ENCODE measurements around the gene COL11A1. TPM values are rescaled to one million over a fixed set of nuclear protein-coding genes. Genes with fewer than 3 reads are reported as not detected.

COL11A1 gene
- total RNA-seq, 6 experiments from 2014 or later: 0.31 TPM; not detected in 5

- intact Hi-C loops (cut with DNase I): no loop called here
- ATAC-seq (no peak), DNase-seq (no peak)
- H3K4me3 ChIP-seq: no peak overlapping the region
- no peaks in the 10 kb centered on the region for H3K27me3 ChIP-seq
- no peaks in the 10 kb centered on the region for H3K36me3 ChIP-seq
- H3K9me3 ChIP-seq: no peaks in the 10 kb centered on the region
- TF ChIP-seq CTCF (IDR thresholded peaks at IDR 0.05) (no peak), POLR2A (IDR thresholded peaks at IDR 0.05) (no peak)
- 29% methylated on average over 2 of the region's 2 CpGs for WGBS (ENCODE audit: insufficient coverage, low coverage, low lambda C conversion rate, missing lambda C conversion rate)
- H3K27ac ChIP-seq: no peak overlapping the region
- no peaks in the 10 kb centered on the region for H3K4me1 ChIP-seq
Measured at GRCh38 chr1:103084181-103084580, 24.1 kb downstream of the COL11A1 start.

GRCh38 chr1:103075316-103076000 lies 32.9 kb downstream of the COL11A1 start:
- Histone ChIP-seq H3K27ac (no peak overlapping the region), H3K36me3 (no peaks in the 10 kb centered on the region), H3K4me3 (no peak overlapping the region), H3K27me3 (no peaks in the 10 kb centered on the region), H3K9me3 (no peaks in the 10 kb centered on the region), H3K4me1 (no peaks in the 10 kb centered on the region)
- intact Hi-C loops (cut with DNase I): no loop called here
- TF ChIP-seq POLR2A (IDR thresholded peaks at IDR 0.05): no peak
- no peak for TF ChIP-seq CTCF (IDR thresholded peaks at IDR 0.05)
- no peak for DNase-seq
- ATAC-seq: no peak
- 70% methylated on average over 2 of the region's 2 CpGs for WGBS (ENCODE audit: insufficient coverage, low coverage, low lambda C conversion rate, missing lambda C conversion rate)

DNA sequence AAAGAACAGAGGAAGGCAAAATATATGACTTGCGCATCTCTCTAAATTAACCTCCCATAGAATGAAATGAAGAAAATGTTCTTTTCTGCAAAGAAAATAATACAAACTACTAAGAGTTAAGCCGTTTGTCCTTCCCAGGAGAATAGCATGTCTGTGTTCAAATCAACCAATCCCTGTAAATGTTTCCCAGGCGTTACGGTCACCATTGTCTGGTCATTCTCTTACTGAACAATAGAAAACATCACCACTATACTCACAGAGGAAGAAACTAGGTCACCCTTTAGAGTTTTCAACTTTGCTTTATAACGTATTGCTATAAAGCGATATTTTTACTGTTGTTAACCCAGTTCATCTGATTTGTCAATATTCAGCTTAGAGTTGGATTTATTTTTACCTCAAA lies 34.1 kb downstream of the COL11A1 start:
- ATAC-seq (no peak), DNase-seq (no peak)
- Histone ChIP-seq H3K4me3 (no peak overlapping the region), H3K36me3 (no peaks in the 10 kb centered on the region), H3K27me3 (no peaks in the 10 kb centered on the region), H3K27ac (no peak overlapping the region), H3K4me1 (no peaks in the 10 kb centered on the region), H3K9me3 (no peaks in the 10 kb centered on the region)
- TF ChIP-seq POLR2A (IDR thresholded peaks at IDR 0.05) (no peak), CTCF (IDR thresholded peaks at IDR 0.05) (no peak)
- intact Hi-C loops (cut with DNase I): no loop called here
- WGBS (ENCODE audit: insufficient coverage, low coverage, low lambda C conversion rate, missing lambda C conversion rate): 55% methylated on average over 6 of the region's 6 CpGs

GRCh38 chr1:103069201-103069600 lies 39.1 kb downstream of the COL11A1 start:
- H3K9me3 ChIP-seq: no peaks in the 10 kb centered on the region
- no peak overlapping the region for H3K27ac ChIP-seq
- intact Hi-C loops (cut with DNase I): no loop called here
- no peak for DNase-seq
- H3K4me1 ChIP-seq: no peaks in the 10 kb centered on the region
- no peaks in the 10 kb centered on the region for H3K27me3 ChIP-seq
- TF ChIP-seq CTCF (IDR thresholded peaks at IDR 0.05) (no peak), POLR2A (IDR thresholded peaks at IDR 0.05) (no peak)
- no peak for ATAC-seq
- H3K4me3 ChIP-seq: no peak overlapping the region
- WGBS (ENCODE audit: insufficient coverage, low coverage, low lambda C conversion rate, missing lambda C conversion rate): 9% methylated on average over 2 of the region's 2 CpGs
- H3K36me3 ChIP-seq: no peaks in the 10 kb centered on the region
